GOT3 (cell line): ENCODE data around the gene TMEM131L.
"Not testable (repeated sequence)": the region's sequence is repeated elsewhere in the genome, so short reads cannot be mapped to it uniquely, and the experiment has no call there.

Source experiments
- DNase-seq: peaks from one replicate; lab custom pipeline; 2025; ENCODE audit warnings: mixed read lengths; lab: John Stamatoyannopoulos, UW

The TMEM131L gene

GRCh38 chr4:153582954-153583702, 117.0 kb downstream of the TMEM131L start:
- DNase-seq, result no peak

GRCh38 chr4:153585026-153585425, 118.9 kb downstream of the TMEM131L start:
- DNase-seq, result no peak

- no peak for DNase-seq
Measured at GRCh38 chr4:153589703-153590595, 123.8 kb downstream of the TMEM131L start.

GRCh38 chr4:153591441-153591840, 125.3 kb downstream of the TMEM131L start:
- no peak for DNase-seq

GRCh38 chr4:153592064-153592463, 125.9 kb downstream of the TMEM131L start:
- no peak for DNase-seq

- no peak for DNase-seq
Measured at GRCh38 chr4:153593161-153593560, 127.0 kb downstream of the TMEM131L start.

GRCh38 chr4:153594210-153594609, 128.1 kb downstream of the TMEM131L start:
- no peak for DNase-seq

GRCh38 chr4:153595894-153596601, 129.9 kb downstream of the TMEM131L start:
- DNase-seq, result no peak

- DNase-seq, result no peak
Measured at GRCh38 chr4:153602758-153603157, 136.6 kb downstream of the TMEM131L start.

GRCh38 chr4:153603258-153603657, 137.1 kb downstream of the TMEM131L start:
- DNase-seq, result no peak

- no peak for DNase-seq
Measured at GRCh38 chr4:153603835-153604234, 137.7 kb downstream of the TMEM131L start.

- DNase-seq, result not testable (repeated sequence)
Measured at GRCh38 chr4:153609070-153609469, 142.9 kb downstream of the TMEM131L start.

- no peak for DNase-seq
Measured at GRCh38 chr4:153610623-153611376, 144.6 kb downstream of the TMEM131L start.

- DNase-seq, result no peak
Measured at GRCh38 chr4:153611679-153612078, 145.5 kb downstream of the TMEM131L start.

GRCh38 chr4:153612878-153613277, 146.7 kb downstream of the TMEM131L start:
- DNase-seq, result no peak

- DNase-seq, result no peak
Measured at GRCh38 chr4:153616006-153616555, 149.9 kb downstream of the TMEM131L start.

GRCh38 chr4:153618833-153619232, 152.7 kb downstream of the TMEM131L start:
- no peak for DNase-seq

GRCh38 chr4:153619811-153620210, 153.7 kb downstream of the TMEM131L start:
- DNase-seq, result no peak

- DNase-seq, result no peak
Measured at GRCh38 chr4:153620352-153620751, 154.2 kb downstream of the TMEM131L start.

GRCh38 chr4:153622093-153622492, 155.9 kb downstream of the TMEM131L start:
- no peak for DNase-seq

- DNase-seq, result no peak
Measured at GRCh38 chr4:153622778-153623240, 156.6 kb downstream of the TMEM131L start.
